ENCODE results near the gene MSANTD1. TPM values are rescaled to one million over a fixed set of nuclear protein-coding genes. Genes with fewer than 3 reads are reported as not detected.
A peak's percentile ranks its signal among the peaks of the same experiment; 100 is the strongest.

MSANTD1 gene
- total RNA-seq, 1 donor from 2014 or later: 1.9 TPM

DNA sequence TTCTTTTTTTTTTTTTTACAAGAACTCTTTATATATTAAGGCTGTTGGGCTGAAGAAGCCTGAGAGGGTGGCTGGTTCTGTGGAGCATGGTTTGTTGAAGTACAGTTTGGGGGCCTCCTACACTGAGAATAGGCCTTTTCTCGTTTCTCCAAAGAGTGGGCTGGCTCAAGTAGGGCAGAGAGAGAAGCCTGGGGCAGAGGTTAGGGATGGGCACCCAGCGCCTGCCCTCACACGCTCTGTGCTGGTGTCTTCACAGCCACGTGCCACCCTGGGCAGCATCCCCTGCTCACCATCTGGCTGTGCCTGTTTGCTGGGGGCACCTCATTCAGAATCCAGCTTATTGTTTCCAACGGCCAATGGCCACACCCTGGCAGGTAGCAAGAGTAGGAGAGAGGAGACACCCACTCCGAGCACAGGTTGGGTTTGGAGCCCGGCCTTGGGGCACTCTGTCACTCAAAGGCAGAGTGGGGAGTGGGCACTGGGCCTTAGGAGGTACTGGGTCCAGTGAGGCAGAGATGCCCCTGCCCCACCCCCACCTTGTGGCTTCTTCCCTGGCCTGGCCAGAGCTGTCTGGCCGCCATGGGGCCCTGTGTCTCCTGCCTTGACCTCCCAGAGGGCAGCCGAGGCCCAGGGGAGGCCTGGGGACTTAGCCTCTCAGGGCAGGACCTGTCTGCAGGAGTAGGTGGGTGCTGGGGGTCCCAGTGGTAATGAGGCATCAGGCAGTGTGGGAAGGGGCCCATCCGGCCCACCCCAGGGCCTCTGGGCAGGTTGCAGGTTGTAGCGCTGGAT is 2.9 kb downstream of the MSANTD1 start:
- Histone ChIP-seq H3K4me3 (no peak overlapping the region), H3K9me3 (no peaks in the 10 kb centered on the region), H3K4me1 (no peaks in the 10 kb centered on the region), H3K27ac (no peak overlapping the region), H3K36me3 (peaks cover 9% of the 10 kb centered on the region), H3K27me3 (ENCODE audit: low read depth) (no peaks in the 10 kb centered on the region)
- no peak for ATAC-seq
- intact Hi-C loops (cut with DNase I): no loop called here
- DNase-seq: peak; percentile 44
- no peak for TF ChIP-seq CTCF (IDR thresholded peaks at IDR 0.05)

DNA sequence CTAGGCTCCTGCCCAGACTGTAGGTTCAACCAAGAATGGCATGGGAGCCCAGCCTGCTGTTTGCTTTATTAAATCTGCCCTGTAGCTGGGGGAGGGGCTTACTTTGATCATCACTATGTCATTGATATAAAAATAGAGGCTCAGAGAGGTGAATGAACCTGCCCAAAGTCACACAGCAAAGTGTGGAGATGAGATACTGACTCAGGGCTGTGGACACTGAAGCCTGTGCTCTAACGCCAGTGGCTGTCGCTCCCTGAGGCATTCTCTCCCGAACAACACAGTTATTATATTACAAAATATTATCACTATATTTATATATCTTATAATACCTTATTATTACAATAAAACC is 3.5 kb downstream of the MSANTD1 start:
- H3K27ac ChIP-seq: no peak overlapping the region
- H3K9me3 ChIP-seq: no peaks in the 10 kb centered on the region
- ATAC-seq (no peak), DNase-seq (peak; percentile 9)
- no peaks in the 10 kb centered on the region for H3K4me1 ChIP-seq
- no peaks in the 10 kb centered on the region for H3K27me3 ChIP-seq (ENCODE audit: low read depth)
- peaks cover 9% of the 10 kb centered on the region for H3K36me3 ChIP-seq
- H3K4me3 ChIP-seq: no peak overlapping the region
- intact Hi-C loops (cut with DNase I): no loop called here
- no peak for TF ChIP-seq CTCF (IDR thresholded peaks at IDR 0.05)

DNA sequence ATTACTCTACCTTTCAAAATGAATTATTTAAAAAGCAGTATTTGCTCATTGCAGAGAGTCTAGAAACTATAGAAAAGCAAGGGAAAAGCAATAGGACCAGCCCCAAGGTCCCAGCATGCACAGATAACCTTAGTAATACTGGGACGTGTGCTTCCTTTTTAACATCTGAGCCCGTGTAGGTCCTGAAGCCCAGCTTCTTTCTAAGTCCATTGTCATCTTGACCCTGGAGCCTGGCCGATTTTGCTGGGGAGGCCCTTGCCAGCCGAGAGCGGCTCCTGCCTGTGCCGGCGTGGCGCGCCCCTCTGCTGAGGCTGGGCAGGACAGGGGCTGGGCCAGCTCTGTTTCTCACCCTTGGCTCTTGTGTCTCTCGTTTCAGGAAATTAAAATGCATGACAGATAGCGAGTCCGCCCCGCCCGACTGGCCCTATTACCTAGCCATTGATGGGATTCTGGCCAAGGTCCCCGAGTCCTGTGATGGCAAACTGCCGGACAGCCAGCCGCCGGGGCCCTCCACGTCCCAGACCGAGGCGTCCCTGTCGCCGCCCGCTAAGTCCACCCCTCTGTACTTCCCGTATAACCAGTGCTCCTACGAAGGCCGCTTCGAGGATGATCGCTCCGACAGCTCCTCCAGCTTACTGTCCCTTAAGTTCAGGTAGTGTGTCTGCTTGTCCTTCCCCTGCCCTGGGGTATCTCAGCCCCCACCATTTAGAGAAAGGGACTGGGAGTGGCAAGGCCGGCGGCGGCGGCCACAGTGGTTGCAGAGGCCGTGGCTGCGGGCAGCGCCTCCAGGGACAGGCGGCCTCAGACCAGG is 4.1 kb downstream of the MSANTD1 start:
- Histone ChIP-seq H3K27ac (no peak overlapping the region), H3K4me1 (no peaks in the 10 kb centered on the region), H3K9me3 (no peaks in the 10 kb centered on the region), H3K27me3 (ENCODE audit: low read depth) (no peaks in the 10 kb centered on the region), H3K4me3 (no peak overlapping the region), H3K36me3 (peaks cover 9% of the 10 kb centered on the region)
- DNase-seq: peak; percentile 45
- intact Hi-C loops (cut with DNase I): no loop called here
- ATAC-seq: no peak
- no peak for TF ChIP-seq CTCF (IDR thresholded peaks at IDR 0.05)

DNA sequence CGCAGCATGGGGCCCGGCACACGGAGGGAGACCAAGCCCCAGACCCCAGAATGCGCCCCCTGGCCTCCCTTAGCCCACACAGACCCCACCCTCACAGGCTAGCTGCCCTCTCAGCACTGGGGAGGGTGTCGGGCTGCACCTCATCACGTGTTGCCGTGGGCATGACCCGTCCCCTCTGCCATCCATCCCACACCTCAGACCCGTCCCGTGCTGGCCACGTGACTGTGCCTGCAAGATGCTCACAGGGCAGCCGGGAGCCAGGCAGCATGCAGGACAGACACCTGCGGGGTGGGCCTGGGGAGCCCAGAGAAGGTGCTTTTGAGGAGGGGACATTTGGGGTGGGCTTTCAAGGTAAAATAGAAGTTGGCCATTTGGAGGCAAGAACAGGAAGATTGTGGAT is 4.8 kb downstream of the MSANTD1 start:
- intact Hi-C loops (cut with DNase I): no loop called here

More for the DNA sequence above, 4.8 kb downstream of the MSANTD1 start:
- ATAC-seq (no peak), DNase-seq (peak; percentile 34)
- TF ChIP-seq CTCF (IDR thresholded peaks at IDR 0.05): no peak
- Histone ChIP-seq H3K27me3 (ENCODE audit: low read depth) (no peaks in the 10 kb centered on the region), H3K36me3 (peaks cover 9% of the 10 kb centered on the region), H3K4me1 (no peaks in the 10 kb centered on the region), H3K9me3 (no peaks in the 10 kb centered on the region), H3K27ac (no peak overlapping the region), H3K4me3 (no peak overlapping the region)
